Measurements from ENCODE around the gene ZDHHC5. TPM values are rescaled to one million over a fixed set of nuclear protein-coding genes. Genes with fewer than 3 reads are reported as not detected.

Gene ZDHHC5
- total RNA-seq, result 10 to 100 TPM; 42.3 to 56.3 TPM

DNA sequence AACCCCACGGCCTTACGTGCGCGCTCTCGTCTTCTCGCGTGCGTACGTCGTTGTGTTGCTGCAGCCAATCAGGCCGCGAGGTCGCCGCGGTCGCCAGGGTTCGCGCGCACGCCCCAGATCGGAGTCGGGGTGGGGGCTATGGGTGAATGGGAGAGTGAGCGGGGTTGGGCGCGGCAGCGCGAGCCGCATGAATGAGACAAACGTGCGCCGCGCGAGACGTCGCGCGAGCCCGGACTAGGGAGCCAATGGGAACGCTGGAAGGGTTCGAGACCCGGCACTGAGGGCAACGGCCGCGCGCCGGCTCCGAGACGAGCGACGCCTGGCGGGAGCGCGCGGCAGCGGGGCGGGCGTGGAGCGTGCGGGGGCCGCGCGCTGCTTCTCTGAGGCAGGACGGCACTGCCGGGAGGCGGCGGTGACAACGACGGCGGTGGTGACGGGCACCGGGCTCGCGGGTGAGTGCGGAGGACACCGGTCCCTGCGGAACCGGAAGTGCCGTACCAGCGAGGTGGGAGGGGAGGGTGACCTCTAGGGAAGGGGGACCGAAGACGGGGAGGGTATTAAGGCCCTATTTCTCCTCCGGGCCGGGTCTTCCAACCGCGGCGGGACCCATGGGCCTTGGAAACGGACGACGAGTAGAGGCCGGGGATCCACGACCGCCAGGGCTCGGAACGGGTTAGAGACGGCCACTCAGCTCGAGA is at the start of gene ZDHHC5:
Gene ZDHHC5 (plus strand): TSS at position 379 of the 698 bp plus-strand sequence. CDS start 4,977 bp downstream, outside the sequence.

DNA sequence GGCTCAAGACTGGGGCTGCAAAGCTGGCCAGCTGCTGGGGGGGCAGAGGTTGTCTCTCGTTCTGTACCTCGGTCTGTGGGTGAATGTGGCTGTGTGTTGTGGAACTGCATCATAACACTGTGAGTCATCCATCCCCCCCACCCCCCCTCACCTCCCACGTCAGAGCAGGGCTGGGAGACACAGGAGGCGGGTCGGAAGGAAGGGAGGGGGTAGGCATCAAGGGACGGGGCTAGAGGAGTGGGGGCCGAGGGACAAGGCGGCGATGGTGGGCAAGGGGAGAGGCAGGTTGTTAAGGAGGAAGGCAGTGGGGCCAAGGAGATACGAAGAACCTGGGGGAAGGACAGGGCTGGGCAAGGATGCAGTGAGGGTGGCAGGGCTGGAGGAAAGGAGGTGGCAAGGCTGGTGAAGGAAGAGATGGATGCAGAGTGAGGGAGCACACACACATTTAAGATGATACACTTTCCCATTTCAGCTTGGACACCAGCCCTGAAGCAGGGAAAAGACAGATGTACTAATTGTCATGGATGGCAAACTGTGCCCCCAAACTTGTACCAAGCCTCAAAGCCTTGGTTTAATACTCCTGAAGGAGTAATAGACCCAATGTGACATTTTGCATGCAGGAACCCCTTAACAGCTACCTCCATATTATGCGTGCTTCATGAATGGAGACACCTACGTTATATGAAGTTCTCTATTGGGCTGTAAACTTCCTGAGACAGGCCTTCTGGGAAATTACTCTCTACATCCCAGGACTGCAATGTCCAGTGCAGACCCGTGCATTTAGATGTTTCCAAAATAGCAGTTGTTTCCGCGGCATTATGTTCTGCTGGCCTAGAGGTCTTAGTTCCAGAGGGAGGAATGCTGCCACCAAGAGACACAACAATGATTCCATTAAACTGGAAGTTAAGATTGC is 17.8 kb upstream of the ZDHHC5 start, which contains the start of gene YPEL4:
Gene YPEL4 (minus strand): TSS at position 87 of the 913 bp plus-strand sequence. CDS start 2,805 bp downstream, outside the sequence.

DNA sequence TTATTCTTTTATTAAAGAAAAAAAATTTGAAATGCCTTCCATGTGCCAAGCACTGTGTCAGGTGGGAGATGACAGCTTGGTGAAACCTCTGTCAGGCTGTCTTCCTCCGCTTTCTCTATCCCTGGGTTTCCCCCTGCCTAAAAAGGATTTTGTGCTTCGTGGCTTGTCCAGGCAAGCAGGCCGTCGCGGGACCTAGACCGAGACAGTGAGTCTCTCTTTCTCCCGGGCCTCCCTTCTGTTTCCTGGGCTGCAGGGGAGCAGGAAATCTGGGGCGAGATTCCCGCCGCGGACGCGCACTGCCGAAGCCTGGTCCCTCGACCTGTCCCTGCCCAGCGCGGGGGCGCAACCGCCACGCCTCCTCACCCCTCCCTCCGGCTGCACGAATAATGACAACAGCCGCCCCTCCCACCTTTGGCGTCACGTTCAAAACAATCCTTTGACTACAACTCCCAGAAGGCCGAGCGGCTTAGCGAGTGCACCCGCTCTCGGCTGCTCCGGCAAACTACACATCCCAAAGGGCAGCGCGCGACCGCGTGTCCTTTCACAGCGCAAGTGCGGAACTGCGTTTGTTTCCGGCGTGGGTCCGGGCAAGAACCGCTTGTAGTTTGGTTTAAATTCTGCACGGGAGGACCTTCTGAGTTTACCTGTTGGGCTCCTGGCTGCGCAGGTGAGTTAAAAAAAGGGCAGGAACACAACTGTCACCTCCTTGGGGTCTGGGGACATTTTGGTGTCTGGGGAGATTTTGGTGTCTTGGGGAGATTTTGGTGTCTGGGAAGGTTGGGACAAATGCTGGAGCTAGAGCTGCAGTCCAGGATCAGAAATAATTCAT is 10.5 kb upstream of the ZDHHC5 start, which contains the start of gene CLP1:
Gene CLP1 (plus strand): TSS at position 569 of the 829 bp plus-strand sequence. CDS start 1,715 bp downstream, outside the sequence.

DNA sequence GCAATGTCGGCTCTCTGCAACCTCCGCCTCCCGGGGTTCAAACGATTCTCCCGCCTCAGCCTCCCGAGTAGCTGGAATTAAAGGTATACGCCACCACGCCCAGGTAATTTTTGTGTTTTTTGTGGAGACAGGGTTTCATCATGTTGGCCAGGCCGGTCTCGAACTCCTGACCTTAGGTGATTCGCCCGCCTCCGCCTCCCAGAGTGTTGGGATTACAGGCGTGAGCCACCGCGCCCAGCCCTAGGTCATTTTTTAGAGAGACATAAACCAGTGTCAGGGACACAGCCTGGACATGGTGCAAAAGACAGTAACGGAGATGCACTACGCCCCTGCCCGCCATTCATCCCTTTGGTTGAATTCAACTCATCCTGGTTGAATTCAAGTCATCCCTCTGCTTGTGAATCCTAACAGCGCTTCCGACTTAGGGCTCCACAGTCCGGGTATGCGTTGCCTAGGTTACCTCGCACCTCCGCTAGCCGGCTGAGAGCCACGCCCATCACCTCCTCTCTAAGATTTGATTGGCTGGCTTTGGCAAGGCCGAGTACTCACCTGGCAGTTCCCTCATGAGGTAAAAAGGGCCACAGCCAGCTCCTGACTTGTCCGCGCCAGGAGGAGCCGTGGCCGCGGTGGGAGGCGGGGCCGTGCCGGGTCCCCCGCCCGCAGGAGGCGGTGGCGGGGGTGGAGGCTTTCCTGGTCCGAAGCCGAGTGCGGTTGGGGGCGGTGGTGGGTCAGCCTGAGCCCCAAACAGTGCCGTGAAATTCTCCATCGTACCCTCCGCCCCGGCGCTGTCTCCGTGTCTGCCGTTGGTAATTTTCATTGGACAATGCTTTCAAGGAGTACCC is 43.7 kb downstream of the ZDHHC5 start, which contains the start of gene MED19:
Gene MED19 (minus strand): TSS at position 802 of the 842 bp plus-strand sequence. CDS start 36 bp downstream, at position 766.

DNA sequence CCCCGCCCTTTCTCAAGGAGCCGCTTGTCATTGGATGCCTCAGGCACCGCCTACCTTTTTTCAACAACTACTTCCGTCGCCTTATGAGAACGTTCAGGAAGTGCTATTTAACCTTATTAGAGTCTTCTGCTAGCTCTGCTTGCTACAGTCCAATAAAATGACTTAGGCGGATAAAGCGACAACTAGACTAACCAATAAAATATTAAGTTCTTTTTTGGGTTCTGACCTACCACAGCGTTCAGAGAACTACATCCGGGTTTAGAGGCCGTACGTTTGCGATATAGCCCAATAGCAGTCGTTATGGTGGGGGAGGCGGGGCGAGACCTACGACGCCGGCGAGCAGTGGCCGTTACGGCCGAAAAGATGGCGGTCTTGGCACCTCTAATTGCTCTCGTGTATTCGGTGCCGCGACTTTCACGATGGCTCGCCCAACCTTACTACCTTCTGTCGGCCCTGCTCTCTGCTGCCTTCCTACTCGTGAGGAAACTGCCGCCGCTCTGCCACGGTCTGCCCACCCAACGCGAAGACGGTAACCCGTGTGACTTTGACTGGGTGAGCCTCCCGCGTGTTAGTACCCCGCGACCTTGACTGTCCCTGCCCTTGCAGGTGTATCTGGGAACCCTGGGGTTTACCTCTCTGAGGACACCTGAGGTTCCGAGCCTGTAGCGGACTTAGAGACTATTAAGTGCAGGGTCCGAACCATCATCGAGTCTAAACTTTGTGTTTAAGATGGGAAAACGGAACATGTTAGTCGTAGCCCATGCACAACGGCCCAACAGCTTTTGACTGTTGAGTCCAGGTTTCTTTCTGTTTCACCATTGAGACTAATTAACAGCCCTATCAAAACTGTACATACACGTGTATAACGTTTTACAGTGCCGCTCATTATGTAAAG is 44.6 kb downstream of the ZDHHC5 start, which contains the start of gene TMX2:
Gene TMX2 (plus strand): TSS at position 338 of the 895 bp plus-strand sequence. CDS start 26 bp downstream, at position 364.

DNA sequence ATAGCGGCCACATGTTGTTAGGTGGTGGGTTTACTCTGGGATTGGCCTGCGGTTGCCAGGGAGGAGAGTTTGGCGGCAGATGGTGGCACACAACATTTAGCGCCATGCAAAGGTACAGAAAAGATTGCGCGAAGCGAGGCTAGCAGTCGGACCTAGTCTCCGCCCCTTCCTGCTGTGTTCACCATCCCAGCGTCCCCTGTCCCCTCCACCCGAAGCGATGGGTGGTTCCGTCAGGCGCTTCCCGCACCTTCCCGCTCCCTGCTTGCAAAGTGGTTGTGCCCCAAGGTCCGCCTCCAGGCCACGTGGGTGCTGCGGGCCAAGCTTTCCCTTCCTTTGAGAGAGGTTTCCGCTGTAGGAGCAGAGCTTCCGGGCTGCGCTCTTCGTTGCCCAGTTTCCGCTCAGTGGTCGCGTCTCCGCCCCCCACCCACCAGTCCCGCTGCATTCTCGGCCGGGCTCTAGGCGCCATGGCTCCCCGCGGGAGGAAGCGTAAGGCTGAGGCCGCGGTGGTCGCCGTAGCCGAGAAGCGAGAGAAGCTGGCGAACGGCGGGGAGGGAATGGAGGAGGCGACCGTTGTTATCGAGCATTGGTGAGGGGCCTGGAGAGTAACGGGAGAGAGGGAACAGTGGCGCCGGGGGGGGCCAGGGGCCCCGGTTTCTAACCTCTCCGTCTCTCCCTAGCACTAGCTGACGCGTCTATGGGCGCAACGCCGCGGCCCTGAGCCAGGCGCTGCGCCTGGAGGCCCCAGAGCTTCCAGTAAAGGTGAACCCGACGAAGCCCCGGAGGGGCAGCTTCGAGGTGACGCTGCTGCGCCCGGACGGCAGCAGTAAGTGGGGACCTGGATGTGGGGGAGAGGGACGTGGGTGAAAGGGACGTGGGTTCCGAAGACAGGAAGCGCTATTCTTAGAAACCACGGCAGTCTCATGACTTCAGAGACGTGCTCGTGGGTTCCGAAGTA is 73.5 kb downstream of the ZDHHC5 start, which contains the start of gene SELENOH:
Gene SELENOH (plus strand): TSS at position 360 of the 955 bp plus-strand sequence. CDS start 105 bp downstream, at position 465.

Small RNA genes lying within 50 kb of the gene (small RNA-seq; reads per million reads assigned to genes)
- gene MIR130A, result 3,287 to 5,120 reads per million in 2 donors
- 0 reads per million in 2 donors for gene TMX2-CTNND1

Other genes starting within 250 kb of the ZDHHC5 start
- 100 to 1,000 TPM; 319 to 645 TPM for gene SLC43A3, start 241.0 kb upstream of the ZDHHC5 start, total RNA-seq
- under 1 TPM; under 0.01 to 0.67 TPM for gene RTN4RL2, start 207.6 kb upstream of the ZDHHC5 start, total RNA-seq
- gene SLC43A1, start 152.4 kb upstream of the ZDHHC5 start, total RNA-seq, result 10 to 100 TPM in 1 of 2 donors, 1 to 10 TPM in 1; 5.2 to 17.0 TPM
- gene TIMM10, start 137.4 kb upstream of the ZDHHC5 start, total RNA-seq, result 10 to 100 TPM; 19.6 to 72.9 TPM
- not detected for gene SMTNL1, start 130.5 kb upstream of the ZDHHC5 start, total RNA-seq
- 100 to 1,000 TPM; 169 to 295 TPM for gene UBE2L6, start 100.4 kb upstream of the ZDHHC5 start, total RNA-seq
- gene SERPING1, start 70.4 kb upstream of the ZDHHC5 start, total RNA-seq, result 1 to 10 TPM; 8.3 to 8.9 TPM
- 1 to 10 TPM in 1 of 2 donors, under 1 TPM in 1; 0.33 to 1.4 TPM for gene YPEL4, start 18.2 kb upstream of the ZDHHC5 start, total RNA-seq
- 10 to 100 TPM; 14.1 to 26.6 TPM for gene CLP1, start 10.4 kb upstream of the ZDHHC5 start, total RNA-seq
- 10 to 100 TPM; 12.7 to 17.3 TPM for gene MED19, start 44.1 kb downstream of the ZDHHC5 start, total RNA-seq
- 100 to 1,000 TPM in 1 of 2 donors, 10 to 100 TPM in 1; 91.9 to 141 TPM for gene TMX2, start 44.5 kb downstream of the ZDHHC5 start, total RNA-seq
- 10 to 100 TPM; 67.6 to 82.2 TPM for gene SELENOH, start 73.4 kb downstream of the ZDHHC5 start, total RNA-seq
- not detected for gene BTBD18, start 83.7 kb downstream of the ZDHHC5 start, total RNA-seq
- gene CTNND1, start 93.7 kb downstream of the ZDHHC5 start, total RNA-seq, result 100 to 1,000 TPM; 119 to 165 TPM

Data from melanocyte of skin (primary cell).